Retinal pigment epithelial cell (primary cell): Measurements from ENCODE around the gene ACTG2.

Experiments used
- DNase-seq: peaks from one replicate; pipeline ENCODE4 v3.0.0-alpha.2; 2010; ENCODE audit warnings: low read depth
- H3K4me3 ChIP-seq: 2 replicates; pipeline ENCODE4 v1.5.1; 2011; ENCODE audit warnings: mild to moderate bottlenecking, low read length, control low read depth, moderate library complexity
- TF ChIP-seq, protein P1 (sequence below): conservative IDR thresholded peaks from 2 replicates; pipeline ENCODE4 v1.5.1; 2011; ENCODE audit warnings: low read depth, low read length, control low read depth, inconsistent platforms

ACTG2 gene

DNA sequence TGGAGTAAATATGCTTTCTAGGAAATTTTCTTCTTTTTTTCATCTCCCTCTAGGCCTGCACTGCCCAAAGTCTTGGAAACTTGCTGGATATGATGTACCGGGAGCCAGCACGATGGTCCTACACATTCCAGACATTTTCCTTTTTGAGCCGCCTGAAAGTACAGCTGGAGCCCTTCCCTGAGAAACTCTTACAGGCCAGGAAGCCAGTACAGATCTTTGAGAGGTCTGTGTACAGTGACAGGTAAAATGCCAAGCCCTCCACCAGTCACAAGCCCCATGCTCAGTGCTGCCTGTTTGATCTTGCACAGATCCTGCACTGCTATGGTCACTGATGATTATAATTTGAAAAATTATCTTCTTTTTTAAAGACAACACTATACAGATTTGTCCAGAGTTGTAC, 53.9 kb downstream of the ACTG2 start:
- TF ChIP-seq, protein P1, sequence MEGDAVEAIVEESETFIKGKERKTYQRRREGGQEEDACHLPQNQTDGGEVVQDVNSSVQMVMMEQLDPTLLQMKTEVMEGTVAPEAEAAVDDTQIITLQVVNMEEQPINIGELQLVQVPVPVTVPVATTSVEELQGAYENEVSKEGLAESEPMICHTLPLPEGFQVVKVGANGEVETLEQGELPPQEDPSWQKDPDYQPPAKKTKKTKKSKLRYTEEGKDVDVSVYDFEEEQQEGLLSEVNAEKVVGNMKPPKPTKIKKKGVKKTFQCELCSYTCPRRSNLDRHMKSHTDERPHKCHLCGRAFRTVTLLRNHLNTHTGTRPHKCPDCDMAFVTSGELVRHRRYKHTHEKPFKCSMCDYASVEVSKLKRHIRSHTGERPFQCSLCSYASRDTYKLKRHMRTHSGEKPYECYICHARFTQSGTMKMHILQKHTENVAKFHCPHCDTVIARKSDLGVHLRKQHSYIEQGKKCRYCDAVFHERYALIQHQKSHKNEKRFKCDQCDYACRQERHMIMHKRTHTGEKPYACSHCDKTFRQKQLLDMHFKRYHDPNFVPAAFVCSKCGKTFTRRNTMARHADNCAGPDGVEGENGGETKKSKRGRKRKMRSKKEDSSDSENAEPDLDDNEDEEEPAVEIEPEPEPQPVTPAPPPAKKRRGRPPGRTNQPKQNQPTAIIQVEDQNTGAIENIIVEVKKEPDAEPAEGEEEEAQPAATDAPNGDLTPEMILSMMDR = no peak
- no peak overlapping the region for H3K4me3 ChIP-seq
- DNase-seq = no peak

DNA sequence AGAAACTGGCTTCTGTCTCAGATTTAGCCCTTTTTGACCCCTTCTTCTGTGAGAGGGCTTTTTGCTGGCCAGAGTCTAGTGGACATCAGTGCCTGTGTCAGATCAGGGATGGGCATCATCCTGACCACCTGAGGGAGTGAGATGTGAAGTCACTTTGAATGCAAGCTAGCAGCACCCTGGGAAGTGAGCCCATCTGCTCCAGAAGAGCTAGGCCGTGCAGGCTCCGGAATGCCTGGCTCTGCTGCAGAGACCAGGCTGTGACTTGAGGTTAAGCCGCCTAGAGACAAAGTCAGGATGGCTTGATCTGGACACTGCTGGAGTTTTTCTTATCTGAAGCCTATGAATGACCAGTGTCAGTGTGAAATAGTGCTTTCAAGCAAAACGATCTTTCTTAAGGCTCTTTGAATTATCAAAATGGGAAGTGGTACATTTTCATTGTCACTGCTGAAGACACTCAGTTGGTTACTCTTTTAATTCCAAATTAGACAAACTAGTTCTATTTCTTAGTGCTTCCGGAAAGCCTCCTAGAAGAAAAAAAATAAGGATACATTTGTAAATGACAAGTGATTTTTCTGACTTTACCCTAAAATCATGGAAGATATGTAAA, 54.7 kb downstream of the ACTG2 start:
- no peak overlapping the region for H3K4me3 ChIP-seq
- no peak for DNase-seq
- TF ChIP-seq, protein P1 = no peak

DNA sequence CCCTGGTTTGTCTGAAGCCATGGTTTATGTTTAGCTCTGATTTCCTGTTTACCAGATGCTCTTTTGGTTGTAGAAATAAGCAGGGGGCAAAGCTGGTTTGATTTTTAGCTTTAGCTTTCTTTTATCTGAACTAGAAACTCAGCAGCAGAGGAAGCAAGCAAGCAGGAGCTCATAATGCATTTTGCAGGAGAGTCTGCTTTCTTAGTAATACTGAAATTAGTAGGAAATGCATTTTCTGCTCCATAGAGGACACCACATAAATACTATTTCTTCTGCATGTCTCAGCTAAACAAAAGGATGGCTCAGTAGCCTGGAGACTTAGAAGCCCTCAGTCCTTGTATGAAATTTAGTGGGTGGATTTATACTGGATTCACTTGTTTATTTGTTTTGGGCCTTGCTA, 57.0 kb downstream of the ACTG2 start:
- H3K4me3 ChIP-seq = no peak overlapping the region
- TF ChIP-seq, protein P1 = no peak
- no peak for DNase-seq

DNA sequence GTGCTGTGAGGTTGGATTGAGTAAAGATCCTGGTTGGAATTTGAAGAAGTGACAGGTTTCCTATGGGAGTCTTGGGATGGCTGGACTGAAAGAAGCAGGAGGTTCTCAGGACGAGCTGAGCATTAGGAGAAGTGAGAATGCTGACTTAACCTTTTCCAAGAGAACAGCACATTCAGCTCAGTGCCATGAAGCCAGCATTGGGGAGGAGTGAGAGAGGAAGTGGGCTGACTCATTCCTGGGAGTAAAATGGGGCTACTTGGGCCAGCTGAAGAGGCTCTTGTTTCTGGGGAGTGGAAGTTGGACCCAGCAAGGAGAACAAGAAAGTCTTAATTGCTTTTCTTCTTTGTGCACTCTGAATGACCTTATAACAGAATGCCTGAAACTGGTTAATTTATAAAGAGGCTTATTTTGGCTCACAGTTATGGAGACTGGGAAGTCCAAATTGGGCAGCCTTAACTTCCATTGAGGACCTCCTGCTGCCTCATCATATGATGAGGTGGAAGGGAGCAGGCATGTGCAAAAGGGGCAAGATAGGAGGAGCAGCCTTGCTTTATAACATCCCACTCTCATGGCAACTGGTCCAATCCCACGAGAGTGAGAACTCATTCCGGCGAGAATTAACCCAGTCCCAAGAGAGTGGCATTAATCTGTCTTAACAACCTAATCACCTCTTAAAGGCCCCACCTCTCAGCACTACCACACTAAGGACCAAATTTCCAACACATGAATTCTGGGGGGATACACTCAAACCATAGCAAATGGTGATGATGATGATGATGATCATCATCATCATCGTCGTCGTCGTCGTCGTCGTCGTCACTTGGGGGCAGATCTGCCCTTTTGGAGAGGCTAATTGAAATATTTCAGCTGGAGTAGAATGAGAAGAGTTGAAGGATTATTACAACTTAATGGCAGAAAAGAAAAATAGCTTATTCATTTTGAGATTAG, 60.0 kb downstream of the ACTG2 start:
- TF ChIP-seq, protein P1 = no peak
- H3K4me3 ChIP-seq = no peak overlapping the region
- no peak for DNase-seq

DNA sequence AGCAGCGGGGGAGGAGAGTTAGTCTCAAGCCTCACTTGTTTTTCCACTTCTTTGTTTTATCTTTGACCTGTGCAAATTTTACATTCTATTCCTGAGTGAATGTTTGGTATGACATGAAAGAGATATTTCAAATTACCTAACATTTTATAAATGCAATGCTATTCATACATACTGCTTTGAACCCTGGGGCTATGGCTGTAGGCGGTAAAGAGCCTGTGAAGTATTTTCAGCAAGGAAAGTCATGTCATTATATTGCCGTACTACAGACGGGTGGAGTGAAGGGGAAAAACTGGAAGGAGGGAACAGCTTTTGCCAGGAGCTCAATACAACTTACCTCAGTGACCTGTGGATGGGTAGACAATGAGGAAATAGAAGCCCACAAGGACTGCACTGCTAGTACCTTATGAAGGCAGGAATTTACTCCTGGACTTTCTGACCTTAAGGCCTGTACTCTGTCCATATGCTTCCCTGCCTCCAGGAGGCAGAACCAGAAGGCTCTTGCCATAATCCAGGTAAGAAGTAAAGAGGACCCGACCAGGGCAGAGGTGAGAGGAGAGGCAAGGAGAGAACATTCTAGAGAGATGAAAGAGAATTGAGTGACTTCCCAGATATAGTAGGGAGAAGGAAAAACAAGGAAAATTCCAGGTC, 63.5 kb downstream of the ACTG2 start:
- TF ChIP-seq, protein P1 = no peak
- H3K4me3 ChIP-seq = no peak overlapping the region
- DNase-seq = no peak

DNA sequence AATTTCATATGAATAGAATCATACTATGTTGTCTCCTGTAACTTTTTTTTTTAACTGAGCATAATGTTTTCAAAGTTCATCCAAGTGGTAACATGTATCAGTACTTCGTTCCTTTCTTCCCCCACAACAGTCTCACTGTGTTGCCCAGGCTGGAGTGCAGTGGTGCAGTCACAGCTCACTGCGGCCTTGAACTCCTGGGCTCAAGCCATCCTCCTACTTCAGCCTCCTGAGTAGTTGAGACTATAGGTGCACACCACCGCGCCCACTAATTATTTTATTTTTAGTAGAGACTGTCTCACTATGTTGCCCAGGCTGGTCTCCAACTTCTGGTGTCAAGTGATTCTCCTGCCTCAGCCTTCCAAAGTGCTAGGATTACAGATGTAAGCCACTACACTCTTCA, 68.5 kb downstream of the ACTG2 start:
- H3K4me3 ChIP-seq = no peak overlapping the region
- TF ChIP-seq, protein P1 = no peak
- no peak for DNase-seq
